HG02642 (cell line): Measurements from ENCODE around the gene SRSF4.
"Not testable (repeated sequence)": the region's sequence is repeated elsewhere in the genome, so short reads cannot be mapped to it uniquely, and the experiment has no call there.

Experiments
- ATAC-seq: cut with Tn5 transposase; IDR thresholded peaks from one replicate; pipeline ENCODE4 v1.9.1; 2021; ENCODE audit warnings: mild to moderate bottlenecking; ENCODE audit not compliant: unreplicated experiment, poor library complexity

Gene SRSF4

DNA sequence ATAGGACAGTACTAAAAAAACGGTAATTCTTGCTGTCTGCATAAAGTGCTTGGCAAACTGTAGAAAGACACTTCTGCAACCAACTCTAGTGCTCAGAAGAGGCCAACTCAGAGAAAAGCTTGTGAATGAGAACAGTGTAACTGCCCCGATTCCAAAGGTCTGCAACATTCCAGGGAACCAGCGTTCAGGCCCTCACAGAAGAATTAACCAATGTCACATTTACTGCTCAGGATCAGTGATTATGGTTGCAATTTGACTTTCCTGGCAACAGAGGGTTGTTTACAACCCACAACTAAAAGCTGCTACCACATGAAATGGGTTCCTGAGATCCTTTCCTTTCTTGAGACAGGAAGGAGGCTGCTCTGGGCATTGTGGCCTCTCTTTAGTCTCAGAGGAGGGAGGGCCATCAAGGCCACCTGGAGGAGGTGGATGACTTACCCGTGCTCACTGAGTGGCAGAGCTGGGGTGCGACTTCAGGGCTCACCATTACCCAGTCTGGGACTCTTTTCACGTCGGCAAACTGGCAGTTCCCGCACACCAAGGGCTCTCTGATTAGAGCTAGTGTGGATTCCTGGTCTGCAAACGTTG is 15.3 kb downstream of the SRSF4 start:
- ATAC-seq: no peak

DNA sequence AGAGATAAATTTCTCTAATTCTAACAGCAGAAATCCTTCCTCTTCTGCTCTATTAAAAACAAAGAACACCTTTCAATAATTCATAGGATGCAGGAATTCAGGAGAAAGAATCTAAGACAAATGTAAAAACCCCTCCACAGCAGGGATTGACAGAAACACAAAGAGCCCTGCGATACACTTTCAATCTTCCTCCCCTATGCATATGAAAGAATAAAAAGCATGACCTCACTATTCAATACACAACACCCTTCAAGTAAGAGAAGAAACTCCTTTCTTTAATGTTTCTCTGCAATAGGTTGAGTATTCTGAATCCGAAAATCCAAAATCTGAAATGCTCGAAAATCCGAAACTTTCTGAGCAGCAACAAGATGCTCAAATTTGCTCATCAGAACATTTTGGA is 17.1 kb downstream of the SRSF4 start:
- no peak for ATAC-seq

DNA sequence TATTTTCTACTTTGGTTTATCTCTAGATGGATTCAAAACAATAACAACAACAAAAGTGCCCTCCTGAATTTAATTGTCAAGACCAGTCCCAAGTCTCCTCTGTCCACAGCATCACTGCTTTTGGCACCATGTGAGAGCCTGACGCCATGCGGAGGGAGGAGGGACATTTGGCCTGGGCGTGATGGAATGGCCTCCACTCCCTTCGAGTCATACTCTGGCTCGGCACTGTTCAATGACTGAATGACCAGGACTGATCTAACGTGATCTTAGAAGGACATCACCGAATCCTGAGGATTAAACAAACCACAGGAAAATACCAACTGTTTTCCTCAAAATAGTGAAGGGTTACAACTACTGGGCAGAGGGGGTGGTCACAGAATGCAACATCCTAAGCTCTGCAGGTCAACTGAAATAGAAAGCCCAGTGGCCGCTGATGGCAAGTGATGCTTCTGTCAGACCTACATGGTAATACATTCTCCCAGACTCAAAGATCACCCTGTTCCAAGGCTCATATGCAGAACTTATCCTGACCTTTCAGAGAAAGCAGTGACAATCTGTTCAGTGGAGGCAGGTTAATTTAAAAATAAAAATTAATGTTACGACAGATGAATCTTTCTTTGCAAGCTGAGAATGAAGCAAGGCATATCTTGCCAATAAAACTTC is 19.1 kb downstream of the SRSF4 start:
- ATAC-seq: no peak

DNA sequence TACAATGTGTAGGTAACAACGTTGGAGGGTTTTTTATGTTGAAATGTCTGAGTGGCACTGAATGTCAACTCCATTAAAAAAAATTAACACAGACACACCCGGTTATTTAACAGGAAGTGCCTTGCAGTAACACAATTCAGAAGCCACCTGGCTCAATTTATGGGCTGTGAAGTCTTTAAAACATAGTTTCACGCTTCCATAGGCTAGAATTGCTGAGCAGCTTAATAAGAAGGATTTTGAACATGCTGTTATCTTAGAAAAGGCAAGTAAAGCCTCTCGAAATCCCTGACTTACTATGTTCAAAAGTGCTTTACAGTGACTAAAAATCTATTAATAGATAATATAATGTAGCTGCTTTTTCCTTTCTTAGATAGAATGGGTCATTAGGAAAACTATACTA is 19.7 kb downstream of the SRSF4 start:
- ATAC-seq: no peak

- ATAC-seq: no peak
These were observed 21.9 kb downstream of the SRSF4 start for GRCh38 chr1:29159773-29160172.

DNA sequence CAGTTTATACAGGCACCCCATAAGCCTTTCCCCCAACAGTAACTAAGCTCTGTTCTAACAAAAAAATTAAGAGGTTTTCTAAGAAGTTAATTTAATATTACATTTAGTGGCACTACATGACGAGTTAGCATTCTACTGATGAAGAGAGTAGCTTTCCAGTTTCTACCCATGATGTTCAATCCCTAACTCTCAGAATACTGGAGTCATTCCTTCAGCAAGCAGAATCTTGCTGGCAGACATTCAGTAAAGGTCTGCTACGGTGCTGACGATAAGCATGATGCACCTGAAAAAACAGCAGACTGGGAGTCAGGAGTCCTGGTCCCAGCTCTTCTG is 24.5 kb downstream of the SRSF4 start:
- no peak for ATAC-seq

DNA sequence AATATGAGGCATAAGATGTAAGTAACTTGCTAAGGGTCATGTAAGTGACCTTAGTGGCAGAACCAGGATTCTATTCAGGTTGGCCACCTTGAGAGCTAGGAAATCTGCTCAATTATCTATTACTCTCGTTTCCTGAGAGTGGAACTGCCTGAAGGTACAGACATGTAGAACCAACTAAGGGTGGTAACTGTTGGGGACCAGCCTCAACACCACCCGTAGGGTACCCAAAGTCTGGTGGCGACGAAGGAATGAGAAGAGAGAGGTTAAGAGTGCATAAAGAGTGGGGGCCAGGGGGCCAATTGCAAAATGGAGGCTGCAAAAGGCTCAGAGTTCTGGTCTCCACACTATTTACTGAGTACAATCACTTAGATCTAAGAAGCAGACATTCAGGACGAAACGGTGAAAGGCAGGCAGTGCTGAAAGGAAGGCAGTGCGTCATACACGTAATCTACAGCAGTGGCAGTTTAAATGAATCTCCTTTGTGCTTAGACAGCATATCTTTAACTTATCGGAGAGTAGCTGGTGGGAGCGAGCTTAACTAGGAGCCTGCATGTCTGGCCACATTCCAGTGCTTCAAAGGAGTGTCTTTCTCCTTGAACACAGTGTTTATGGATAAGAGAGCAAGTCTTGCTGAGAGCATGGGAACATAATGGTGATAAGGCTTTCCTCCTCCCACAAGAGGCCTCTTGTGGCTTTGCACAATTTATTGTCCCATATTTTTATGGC is 25.0 kb downstream of the SRSF4 start:
- ATAC-seq: no peak

DNA sequence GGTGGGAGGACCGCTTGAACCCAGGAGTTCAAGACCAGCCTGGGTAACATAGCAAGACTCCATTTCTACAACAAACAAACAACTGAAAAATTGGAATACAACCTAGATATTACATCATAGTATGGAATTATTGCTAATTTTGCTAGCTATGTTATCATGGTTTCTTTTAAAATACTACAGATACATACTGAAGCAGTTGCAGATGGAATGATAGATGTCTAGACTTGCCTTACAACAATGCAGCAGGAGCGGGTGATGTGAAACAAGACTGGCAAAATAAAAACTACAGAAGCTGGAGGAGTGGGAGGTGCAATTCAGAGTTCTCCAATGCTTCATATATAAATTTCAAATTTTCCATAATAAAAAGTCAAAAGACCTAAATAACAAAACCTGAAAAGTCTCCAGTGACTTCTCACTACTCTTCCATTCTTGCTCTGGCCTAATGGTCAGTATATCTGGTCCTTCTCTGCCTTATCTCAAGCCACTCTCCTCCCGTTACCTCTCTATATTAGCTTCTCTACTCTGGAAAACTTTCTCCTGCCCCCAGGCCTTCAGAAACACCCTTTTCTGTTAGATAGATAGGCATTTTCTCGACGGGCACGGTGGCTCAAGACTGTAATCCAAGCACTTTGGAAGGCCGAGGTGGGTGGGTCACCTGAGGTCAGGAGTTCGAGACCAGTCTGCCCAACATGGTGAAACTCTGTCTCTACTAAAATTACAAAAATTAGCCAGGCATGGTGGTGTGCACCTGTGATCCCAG is 29.5 kb downstream of the SRSF4 start:
- ATAC-seq: no peak

DNA sequence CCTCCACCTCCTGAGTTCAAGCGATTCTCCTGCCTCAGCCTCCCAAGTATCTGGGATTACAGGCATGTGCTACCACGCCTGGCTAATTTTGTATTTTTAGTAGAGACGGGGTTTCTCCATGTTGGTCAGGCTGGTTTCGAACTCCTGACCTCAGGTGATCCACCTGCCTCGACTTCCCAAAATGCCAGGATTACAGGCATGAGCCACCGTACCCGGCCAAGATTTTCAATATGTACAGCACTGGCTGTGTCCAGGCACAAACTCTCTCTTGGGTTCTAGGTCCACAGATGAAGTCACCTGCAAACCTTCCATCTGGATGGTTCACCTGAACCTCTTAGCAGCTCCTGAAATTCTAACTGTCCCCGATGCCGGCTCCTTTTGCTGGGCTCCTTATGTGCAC is 31.4 kb downstream of the SRSF4 start:
- ATAC-seq: not testable (repeated sequence)

DNA sequence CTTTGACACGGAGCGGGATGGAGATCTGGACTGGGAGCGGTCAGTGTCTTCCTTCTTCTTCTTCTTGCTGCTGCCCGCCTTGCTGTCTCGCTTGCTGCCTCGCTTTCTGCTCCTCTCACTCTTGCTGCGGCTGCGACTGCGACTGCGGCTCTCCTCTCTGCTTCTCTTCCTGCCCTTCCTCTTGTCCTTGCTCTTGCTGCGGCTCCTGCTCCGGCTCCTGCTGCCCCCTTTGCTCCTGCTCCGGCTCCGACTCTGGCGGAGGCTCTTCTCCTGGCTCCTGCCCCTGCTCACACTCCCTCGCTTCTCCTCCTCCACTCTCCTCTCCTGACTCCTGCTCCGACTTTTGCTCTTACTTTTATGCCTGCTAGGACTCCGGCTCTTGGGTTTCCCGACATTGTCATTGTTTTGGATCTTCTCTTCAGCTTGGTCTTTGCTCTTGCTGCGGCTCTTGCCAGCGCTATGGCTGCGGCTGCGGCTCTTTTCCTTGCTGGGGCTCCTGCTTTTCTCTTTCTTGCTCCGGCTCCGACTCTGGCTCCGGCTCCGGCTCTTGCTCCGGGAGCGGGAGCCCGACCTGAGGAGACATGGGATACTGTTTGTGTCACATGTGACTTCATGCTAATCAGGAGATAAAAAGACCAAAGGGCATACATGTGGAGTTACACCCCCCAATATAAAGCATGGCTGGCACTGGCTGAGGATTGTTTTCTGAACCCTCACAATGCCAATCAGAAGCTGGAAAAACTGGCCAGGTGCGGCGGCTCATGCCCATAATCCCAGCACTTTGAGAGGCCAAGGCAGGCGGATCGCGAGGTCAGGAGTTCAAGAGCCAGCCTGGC is 32.8 kb downstream of the SRSF4 start:
- ATAC-seq: no peak

DNA sequence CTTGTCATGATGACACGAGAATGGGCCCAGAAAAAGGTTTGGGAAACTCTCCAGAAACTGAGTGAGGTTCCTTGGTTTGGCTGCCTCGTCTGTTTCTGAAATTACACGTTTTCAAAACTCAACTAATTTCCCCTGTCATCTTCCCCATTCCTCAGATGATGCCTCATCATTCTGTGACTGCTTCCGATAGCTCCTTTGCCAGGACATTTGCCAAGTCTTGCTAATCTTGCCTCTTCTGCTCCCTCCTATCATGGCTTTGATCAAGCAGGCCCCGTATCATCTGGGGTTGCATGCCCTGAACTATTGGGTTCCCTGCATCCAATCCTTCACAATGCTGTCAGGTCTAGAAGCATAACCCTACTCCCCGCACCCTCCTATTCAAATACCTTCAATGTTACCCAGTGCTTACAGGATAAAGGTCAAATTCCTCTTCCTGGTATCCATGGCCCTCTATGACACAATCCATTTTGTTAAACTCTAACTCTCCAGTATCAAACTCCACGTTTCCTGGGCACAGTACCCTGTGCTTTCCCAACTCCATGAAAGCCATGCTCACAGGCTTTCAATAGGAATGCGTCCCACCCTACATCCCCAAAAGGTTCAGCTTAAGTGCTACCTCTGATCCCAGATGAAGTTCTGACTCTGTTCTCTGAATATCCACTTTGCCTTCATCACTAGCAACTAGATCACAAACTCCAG is 35.8 kb downstream of the SRSF4 start:
- no peak for ATAC-seq

- ATAC-seq: no peak
These were observed 37.5 kb downstream of the SRSF4 start for GRCh38 chr1:29144178-29144577.

GRCh38 chr1:29142714-29143113 is 39.0 kb downstream of the SRSF4 start:
- ATAC-seq: no peak

GRCh38 chr1:29136391-29136915 is 45.2 kb downstream of the SRSF4 start:
- ATAC-seq: no peak

DNA sequence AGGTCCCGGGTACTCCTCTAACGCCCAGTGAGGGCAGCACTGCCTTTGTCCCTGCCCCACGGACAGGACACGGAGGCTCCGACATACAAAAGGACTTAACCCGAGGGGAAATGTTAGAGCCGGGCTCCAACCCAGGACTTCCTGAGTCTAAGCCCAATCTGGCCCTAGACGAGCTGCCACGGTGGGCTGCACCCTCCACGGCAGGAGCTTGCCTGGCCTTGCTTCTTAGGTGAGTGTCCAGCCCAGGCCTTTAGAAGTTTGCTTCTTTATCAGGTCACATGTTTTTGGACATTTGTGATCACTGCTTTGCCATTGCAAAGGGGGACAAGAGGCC is 47.0 kb downstream of the SRSF4 start:
- no peak for ATAC-seq

GRCh38 chr1:29133861-29134694 is 47.6 kb downstream of the SRSF4 start:
- no peak for ATAC-seq

DNA sequence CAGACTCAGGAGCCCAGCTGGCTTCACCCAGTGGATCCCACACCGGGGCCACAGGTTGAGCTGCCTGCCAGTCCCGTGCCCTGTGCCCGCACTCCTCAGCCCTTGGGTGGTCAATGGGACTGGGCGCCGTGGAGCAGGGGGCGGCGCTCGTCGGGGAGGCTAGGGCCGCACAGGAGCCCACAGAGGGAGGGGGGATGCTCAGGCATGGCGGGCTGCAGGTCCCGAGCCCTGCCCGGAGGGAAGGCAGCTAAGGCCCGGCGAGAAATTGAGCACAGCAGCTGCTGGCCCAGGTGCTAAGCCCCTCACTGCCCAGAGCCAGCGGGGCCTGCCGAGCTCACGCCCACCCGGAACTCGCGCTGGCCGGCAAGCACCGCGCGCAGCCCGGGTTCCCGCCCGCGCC is 50.6 kb downstream of the SRSF4 start:
- ATAC-seq: not testable (repeated sequence)

DNA sequence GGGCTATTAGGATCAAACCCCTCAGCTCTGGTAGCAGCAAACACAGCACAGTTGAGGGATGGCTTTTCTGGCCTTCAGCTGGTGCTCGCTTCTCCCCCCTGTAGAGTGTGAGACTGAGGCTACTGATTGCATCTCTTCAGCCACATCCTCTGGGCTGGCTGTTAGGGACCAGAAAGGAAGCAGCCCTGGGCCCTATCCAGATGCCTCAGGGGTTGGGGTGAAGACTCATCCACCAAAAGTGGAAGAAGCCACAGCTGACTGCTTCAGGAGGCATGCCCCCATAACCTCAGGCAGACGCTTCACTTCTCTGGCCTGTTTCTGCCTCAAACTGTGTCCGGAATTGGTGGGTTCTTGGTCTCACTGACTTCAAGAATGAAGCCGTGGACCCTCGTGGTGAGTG is 51.8 kb downstream of the SRSF4 start:
- no peak for ATAC-seq

DNA sequence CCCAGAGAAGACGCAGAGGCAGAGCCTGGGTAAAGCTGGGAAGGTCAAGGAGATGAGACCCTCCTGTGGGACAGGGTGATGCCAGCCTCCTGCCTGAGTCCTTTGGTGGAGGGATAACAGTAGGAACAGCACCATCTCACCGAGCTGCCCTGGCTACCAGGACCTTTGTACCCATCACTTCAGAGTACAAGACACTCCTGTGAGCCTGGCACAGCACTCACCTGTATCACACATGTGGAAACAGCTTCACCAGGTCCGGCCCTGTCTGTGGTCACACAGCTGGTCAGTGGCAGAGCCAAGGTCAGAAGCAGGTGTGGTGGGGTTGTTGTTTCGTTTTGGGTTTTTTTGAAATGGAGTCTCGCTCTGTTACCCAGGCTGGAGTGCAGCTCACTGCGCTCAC is 53.0 kb downstream of the SRSF4 start:
- no peak for ATAC-seq
